GM12873 (cell line): ENCODE results near the gene APRT.

Source experiments
- CTCF ChIP-seq: IDR thresholded peaks from 2 replicates; pipeline ENCODE4 v1.5.1; 2012; ENCODE audit warnings: low read depth, mild to moderate bottlenecking, moderate library complexity, low read length, control low read depth; ENCODE audit not compliant: insufficient read depth; ENCODE audit errors: missing control alignments

Gene APRT

GRCh38 chr16:88804552-88805339, 7.0 kb downstream of the APRT start:
- TF ChIP-seq CTCF: no peak

GRCh38 chr16:88804173-88804551, 7.6 kb downstream of the APRT start:
- no peak for TF ChIP-seq CTCF

DNA sequence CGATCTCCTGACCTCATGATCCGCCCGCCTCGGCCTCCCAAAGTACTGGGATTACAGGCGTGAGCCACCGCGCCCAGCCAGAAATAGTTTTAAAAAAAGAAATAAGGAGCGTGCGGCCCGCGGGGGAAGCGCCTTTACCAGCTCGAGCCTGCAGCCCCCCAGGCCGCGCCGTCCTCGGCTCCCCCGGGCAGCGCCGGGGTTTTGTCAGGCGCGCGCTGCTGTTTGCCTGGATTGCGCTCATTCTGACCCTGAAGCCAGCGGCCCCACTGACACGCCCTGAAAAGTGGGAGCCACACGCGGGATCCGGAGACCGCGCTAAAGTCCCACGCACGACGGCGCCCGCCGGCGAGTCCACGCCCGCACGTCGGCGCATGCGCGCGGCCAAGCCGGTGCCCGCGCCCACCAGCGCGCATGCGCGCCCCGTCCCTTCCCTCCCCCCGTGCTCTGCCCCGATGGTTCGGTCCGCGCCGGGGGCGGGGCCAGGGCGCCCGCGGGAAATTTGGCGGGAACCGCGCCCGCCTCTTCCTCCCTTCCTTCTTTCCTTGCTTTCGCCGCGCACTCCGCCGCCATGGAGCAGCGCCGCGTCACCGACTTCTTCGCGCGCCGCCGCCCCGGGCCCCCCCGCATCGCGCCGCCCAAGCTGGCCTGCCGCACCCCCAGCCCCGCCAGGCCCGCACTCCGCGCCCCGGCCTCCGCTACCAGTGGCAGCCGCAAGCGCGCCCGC, 8.3 kb downstream of the APRT start, which contains the start of gene CDT1:
Gene CDT1 (plus strand): TSS at position 526 of the 724 bp plus-strand sequence. CDS start 43 bp downstream, at position 569.
- no peak for TF ChIP-seq CTCF

GRCh38 chr16:88800277-88800592, 11.5 kb downstream of the APRT start:
- no peak for TF ChIP-seq CTCF

GRCh38 chr16:88799569-88800276, 12.0 kb downstream of the APRT start:
- TF ChIP-seq CTCF: no peak

- TF ChIP-seq CTCF: no peak
These were observed 12.8 kb downstream of the APRT start for GRCh38 chr16:88798772-88799455.
